GM23248 (cell line): Measurements from ENCODE around the gene PFKFB4.

ENCODE experiments used
- EZH2 ChIP-seq: fragments of 200-600 bp; sonication (generic); IDR thresholded peaks from 2 replicates; pipeline ENCODE4 v1.6.1; 2018; ENCODE audit warnings: antibody characterized with exemption, mild to moderate bottlenecking; ENCODE audit not compliant: insufficient read depth, poor library complexity, severe bottlenecking
- EZH2phosphoT487 ChIP-seq: fragments of 200-600 bp; sonication (generic); IDR thresholded peaks from 2 replicates; pipeline ENCODE4 v1.6.1; 2018; ENCODE audit warnings: antibody characterized with exemption, moderate library complexity, mild to moderate bottlenecking, low read depth; ENCODE audit not compliant: insufficient read depth

DNA sequence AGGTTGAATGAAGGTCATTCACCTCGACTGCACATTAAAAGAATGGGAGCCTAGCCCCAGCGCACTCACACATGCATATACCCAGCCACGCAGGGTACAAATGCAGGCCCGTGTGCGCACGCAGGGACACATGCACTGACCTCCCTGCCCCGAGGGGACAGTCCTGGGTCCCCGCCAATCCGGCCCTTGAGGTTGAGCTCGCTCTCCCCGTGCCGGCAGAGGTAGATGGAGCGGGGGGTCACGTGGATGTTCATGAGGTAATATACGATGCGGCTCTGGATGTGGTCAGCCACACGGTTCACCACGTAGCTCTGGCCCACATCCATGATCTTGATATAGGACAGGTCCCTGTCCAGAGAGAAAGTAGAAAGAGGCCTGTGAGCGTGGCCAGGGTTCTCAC lies 20.5 kb downstream of the PFKFB4 start:
- no peak for TF ChIP-seq EZH2
- no peak for TF ChIP-seq EZH2phosphoT487
